K562 (cell line): Measurements from ENCODE around the gene CERS6. TPM values are rescaled to one million over a fixed set of nuclear protein-coding genes. Genes with fewer than 3 reads are reported as not detected.
A peak's percentile ranks its signal among the peaks of the same experiment; 100 is the strongest.

Experiments
- ARNT ChIP-seq, 2 experiments: fragments of 450-650 bp; IDR thresholded peaks; 2 replicates each; pipeline ENCODE4 v1.6.1; 2016; ENCODE audit warnings: mild to moderate bottlenecking in 1 of 2
- CBFA2T2 ChIP-seq: fragments of 450-650 bp; conservative IDR thresholded peaks from 2 replicates; pipeline ENCODE4 v1.6.1; 2017; ENCODE audit warnings: mild to moderate bottlenecking
- CREM ChIP-seq: IDR thresholded peaks from 2 replicates; pipeline ENCODE4 v1.6.1; 2014; ENCODE audit warnings: antibody characterized with exemption, low read depth
- FOXA1 ChIP-seq: fragments of 450-650 bp; IDR thresholded peaks from 2 replicates; pipeline ENCODE4 v1.6.1; 2016; ENCODE audit warnings: mild to moderate bottlenecking, borderline replicate concordance
- FOXP1 ChIP-seq: sonication (generic); formaldehyde crosslinking; IDR thresholded peaks from 2 replicates; pipeline ENCODE4 v1.8.0; 2022; ENCODE audit warnings: mild to moderate bottlenecking, missing genetic modification reagents
- GATAD2B ChIP-seq: fragments of 450-650 bp; IDR thresholded peaks from 2 replicates; pipeline ENCODE4 v1.6.1; 2017; ENCODE audit warnings: mild to moderate bottlenecking, borderline replicate concordance
- SP2 ChIP-seq: IDR thresholded peaks from 2 replicates; pipeline ENCODE4 v1.6.1; 2011; ENCODE audit warnings: mild to moderate bottlenecking, low read depth, low read length, moderate library complexity; ENCODE audit not compliant: poor library complexity, severe bottlenecking; ENCODE audit errors: extremely low read depth
- ZBTB7A ChIP-seq: IDR thresholded peaks from 2 replicates; pipeline ENCODE4 v1.6.1; 2011; ENCODE audit warnings: low read depth, mild to moderate bottlenecking, low read length, moderate library complexity, borderline replicate concordance; ENCODE audit not compliant: control insufficient read depth
- ZNF263 ChIP-seq: sonication (generic); formaldehyde crosslinking; IDR thresholded peaks from 2 replicates; pipeline ENCODE4 v1.8.0; 2022; ENCODE audit warnings: mild to moderate bottlenecking, missing genetic modification reagents, borderline replicate concordance
- ZNF830 ChIP-seq: fragments of 250-450 bp; sonication (Bioruptor Pico); IDR thresholded peaks from 2 replicates; pipeline ENCODE4 v1.5.0; 2021; ENCODE audit warnings: mild to moderate bottlenecking
- polyA plus RNA-seq, 8 experiments: library from polyadenylated mRNA; depleted of rRNA in 4 of 8; stranded (reverse) in 5 of 8; unstranded in 3 of 8; fragments of >200 nt; fragmentation: Nextera tagmentation in 2 of 8; fragmentation: Illumina TruSeq in 1 of 8; extraction: Ambion mirVana in 2 of 8; extraction: Trizol in 1 of 8; gene quantifications; 2 replicates each; pipeline versions ENCODE4 v1.2.1 to v1.2.3, GENCODE V29; 2011 to 2014; ENCODE audit warnings: inconsistent platforms in 1 of 8, missing spikeins in 1 of 8
- total RNA-seq, 7 experiments: library from RNA; depleted of rRNA in 6 of 7; stranded (reverse); fragments of >200 nt in 6 of 7; fragmentation: Illumina TruSeq in 2 of 7; extraction: Trizol in 2 of 7; gene quantifications; 2 replicates each; pipeline versions ENCODE4 v1.2.1 to v1.2.3, GENCODE V29; 2011 to 2021; ENCODE audit warnings: low replicate concordance in 1 of 7
- TF ChIP-seq, protein P1 (sequence below), 2 experiments: IDR thresholded peaks in 1 of 2; conservative IDR thresholded peaks in 1 of 2; 2 replicates each; pipeline ENCODE4 v1.6.1; 2016; ENCODE audit warnings: low read depth in 2 of 2, mild to moderate bottlenecking in 1 of 2, missing compliant biosample characterization in 1 of 2, missing genetic modification characterization in 1 of 2, moderate library complexity in 1 of 2
- TF ChIP-seq, protein P2 (sequence below): fragments of 450-650 bp; IDR thresholded peaks from 2 replicates; pipeline ENCODE4 v1.6.1; 2017; ENCODE audit warnings: antibody characterized with exemption
- TF ChIP-seq, protein P3 (sequence below), 2 experiments: fragments of 450-650 bp; conservative IDR thresholded peaks; 2 replicates each; pipeline ENCODE4 v1.6.1; 2017; ENCODE audit warnings: mild to moderate bottlenecking in 2 of 2, moderate library complexity in 2 of 2
- TF ChIP-seq, protein P4 (sequence below): IDR thresholded peaks from 2 replicates; pipeline ENCODE4 v1.6.1; 2011; ENCODE audit warnings: borderline replicate concordance, low read depth, mild to moderate bottlenecking, moderate library complexity, low read length; ENCODE audit not compliant: insufficient read depth, poor library complexity, severe bottlenecking
- TF ChIP-seq, protein P5 (sequence below): sonication (generic); formaldehyde crosslinking; IDR thresholded peaks from 2 replicates; pipeline ENCODE4 v1.8.1; 2022; ENCODE audit warnings: missing genetic modification reagents

The CERS6 gene
- total and polyA plus RNA-seq, 9 of the 15 experiments (the other 6 are each of a cell fraction or from before 2014, with no cell fraction given), result 1.6 to 13.6 (median 11.4) TPM

DNA sequence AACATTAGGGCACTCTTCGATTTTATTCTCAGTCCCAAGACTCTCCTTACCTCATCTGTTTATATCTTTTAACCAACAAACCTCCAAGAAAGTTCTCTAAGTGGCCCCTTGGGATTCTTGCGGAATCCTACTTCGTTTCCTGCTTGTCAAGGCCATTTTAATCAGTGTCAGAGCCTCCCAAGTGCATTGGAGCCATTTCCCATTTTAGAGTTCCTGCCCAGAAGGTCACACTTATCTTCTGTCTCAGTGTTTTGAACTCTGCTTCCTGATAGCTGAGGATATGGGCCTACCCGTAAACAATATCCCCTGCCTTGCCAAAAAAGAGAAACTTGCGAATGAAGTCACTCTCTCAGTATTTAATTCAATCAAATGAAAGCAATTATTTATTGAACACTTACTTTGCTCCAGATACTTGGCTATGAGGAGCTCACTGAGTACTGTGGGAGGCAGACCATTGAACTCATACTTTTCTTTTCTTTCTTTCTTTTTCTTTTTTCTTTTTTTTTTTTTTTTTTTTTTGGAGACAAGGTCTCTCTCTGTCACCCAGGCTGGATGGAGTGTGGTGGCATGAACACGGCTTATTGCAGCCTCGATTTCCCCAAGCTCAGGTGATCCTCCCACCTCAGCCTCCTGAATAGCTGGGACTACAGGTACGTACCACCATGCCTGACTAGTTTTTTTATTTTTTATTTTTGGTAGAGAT lies 340.7 kb downstream of the CERS6 start (continued):
- TF ChIP-seq, protein P1, sequence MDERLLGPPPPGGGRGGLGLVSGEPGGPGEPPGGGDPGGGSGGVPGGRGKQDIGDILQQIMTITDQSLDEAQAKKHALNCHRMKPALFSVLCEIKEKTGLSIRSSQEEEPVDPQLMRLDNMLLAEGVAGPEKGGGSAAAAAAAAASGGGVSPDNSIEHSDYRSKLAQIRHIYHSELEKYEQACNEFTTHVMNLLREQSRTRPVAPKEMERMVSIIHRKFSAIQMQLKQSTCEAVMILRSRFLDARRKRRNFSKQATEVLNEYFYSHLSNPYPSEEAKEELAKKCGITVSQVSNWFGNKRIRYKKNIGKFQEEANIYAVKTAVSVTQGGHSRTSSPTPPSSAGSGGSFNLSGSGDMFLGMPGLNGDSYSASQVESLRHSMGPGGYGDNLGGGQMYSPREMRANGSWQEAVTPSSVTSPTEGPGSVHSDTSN (CRISPR knock-in tag; IDR thresholded peaks at IDR 0.05; ENCODE audit: low read depth), result no peak
- TF ChIP-seq, protein P1 (tag; conservative IDR thresholded peaks at IDR 0.05; ENCODE audit: low read depth), result no peak
- TF ChIP-seq, protein P2, sequence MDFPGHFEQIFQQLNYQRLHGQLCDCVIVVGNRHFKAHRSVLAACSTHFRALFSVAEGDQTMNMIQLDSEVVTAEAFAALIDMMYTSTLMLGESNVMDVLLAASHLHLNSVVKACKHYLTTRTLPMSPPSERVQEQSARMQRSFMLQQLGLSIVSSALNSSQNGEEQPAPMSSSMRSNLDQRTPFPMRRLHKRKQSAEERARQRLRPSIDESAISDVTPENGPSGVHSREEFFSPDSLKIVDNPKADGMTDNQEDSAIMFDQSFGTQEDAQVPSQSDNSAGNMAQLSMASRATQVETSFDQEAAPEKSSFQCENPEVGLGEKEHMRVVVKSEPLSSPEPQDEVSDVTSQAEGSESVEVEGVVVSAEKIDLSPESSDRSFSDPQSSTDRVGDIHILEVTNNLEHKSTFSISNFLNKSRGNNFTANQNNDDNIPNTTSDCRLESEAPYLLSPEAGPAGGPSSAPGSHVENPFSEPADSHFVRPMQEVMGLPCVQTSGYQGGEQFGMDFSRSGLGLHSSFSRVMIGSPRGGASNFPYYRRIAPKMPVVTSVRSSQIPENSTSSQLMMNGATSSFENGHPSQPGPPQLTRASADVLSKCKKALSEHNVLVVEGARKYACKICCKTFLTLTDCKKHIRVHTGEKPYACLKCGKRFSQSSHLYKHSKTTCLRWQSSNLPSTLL, result 0 out of 2 replicates have a peak, but pooled peaks have one; percentile 43
- TF ChIP-seq, protein P3, sequence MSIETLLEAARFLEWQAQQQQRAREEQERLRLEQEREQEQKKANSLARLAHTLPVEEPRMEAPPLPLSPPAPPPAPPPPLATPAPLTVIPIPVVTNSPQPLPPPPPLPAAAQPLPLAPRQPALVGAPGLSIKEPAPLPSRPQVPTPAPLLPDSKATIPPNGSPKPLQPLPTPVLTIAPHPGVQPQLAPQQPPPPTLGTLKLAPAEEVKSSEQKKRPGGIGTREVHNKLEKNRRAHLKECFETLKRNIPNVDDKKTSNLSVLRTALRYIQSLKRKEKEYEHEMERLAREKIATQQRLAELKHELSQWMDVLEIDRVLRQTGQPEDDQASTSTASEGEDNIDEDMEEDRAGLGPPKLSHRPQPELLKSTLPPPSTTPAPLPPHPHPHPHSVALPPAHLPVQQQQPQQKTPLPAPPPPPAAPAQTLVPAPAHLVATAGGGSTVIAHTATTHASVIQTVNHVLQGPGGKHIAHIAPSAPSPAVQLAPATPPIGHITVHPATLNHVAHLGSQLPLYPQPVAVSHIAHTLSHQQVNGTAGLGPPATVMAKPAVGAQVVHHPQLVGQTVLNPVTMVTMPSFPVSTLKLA (conservative IDR thresholded peaks at IDR 0.05), result peak in 1 of 2 experiments; percentile 8; a peak in 2 of 4 replicates
- no peak for TF ChIP-seq ZBTB7A
- no peak for TF ChIP-seq ZNF830 (CRISPR knock-in tag)
- TF ChIP-seq FOXA1, result no peak
- no peak for TF ChIP-seq ZNF263 (CRISPR knock-in tag)
- peak; percentile 61 for TF ChIP-seq CBFA2T2
- peak; percentile 55; the same call in 1 of the 2 replicates for TF ChIP-seq GATAD2B
- TF ChIP-seq CREM, result peak; percentile 52; the same call in 1 of the 2 replicates
- no peak for TF ChIP-seq SP2
- TF ChIP-seq, protein P4, sequence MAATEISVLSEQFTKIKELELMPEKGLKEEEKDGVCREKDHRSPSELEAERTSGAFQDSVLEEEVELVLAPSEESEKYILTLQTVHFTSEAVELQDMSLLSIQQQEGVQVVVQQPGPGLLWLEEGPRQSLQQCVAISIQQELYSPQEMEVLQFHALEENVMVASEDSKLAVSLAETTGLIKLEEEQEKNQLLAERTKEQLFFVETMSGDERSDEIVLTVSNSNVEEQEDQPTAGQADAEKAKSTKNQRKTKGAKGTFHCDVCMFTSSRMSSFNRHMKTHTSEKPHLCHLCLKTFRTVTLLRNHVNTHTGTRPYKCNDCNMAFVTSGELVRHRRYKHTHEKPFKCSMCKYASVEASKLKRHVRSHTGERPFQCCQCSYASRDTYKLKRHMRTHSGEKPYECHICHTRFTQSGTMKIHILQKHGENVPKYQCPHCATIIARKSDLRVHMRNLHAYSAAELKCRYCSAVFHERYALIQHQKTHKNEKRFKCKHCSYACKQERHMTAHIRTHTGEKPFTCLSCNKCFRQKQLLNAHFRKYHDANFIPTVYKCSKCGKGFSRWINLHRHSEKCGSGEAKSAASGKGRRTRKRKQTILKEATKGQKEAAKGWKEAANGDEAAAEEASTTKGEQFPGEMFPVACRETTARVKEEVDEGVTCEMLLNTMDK, result no peak
- TF ChIP-seq FOXP1, result no peak
- TF ChIP-seq, protein P5, sequence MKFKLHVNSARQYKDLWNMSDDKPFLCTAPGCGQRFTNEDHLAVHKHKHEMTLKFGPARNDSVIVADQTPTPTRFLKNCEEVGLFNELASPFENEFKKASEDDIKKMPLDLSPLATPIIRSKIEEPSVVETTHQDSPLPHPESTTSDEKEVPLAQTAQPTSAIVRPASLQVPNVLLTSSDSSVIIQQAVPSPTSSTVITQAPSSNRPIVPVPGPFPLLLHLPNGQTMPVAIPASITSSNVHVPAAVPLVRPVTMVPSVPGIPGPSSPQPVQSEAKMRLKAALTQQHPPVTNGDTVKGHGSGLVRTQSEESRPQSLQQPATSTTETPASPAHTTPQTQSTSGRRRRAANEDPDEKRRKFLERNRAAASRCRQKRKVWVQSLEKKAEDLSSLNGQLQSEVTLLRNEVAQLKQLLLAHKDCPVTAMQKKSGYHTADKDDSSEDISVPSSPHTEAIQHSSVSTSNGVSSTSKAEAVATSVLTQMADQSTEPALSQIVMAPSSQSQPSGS (CRISPR knock-in tag), result no peak
- TF ChIP-seq ARNT (IDR thresholded peaks at IDR 0.05), result 0 out of 4 replicates have a peak, but pooled peaks of 1 of the 2 experiments have one; percentile 34
